HG03139 (cell line): ENCODE measurements around the gene DSE.

Experiments used
- ATAC-seq: cut with Tn5 transposase; IDR thresholded peaks from one replicate; pipeline ENCODE4 v1.9.1; 2021; ENCODE audit not compliant: unreplicated experiment

Gene DSE

GRCh38 chr6:116444575-116444974 is 73.8 kb downstream of the DSE start:
- ATAC-seq = no peak

- ATAC-seq = no peak
Measured at GRCh38 chr6:116445102-116445501, 74.4 kb downstream of the DSE start.

- ATAC-seq = no peak
Measured at GRCh38 chr6:116446399-116446798, 75.7 kb downstream of the DSE start.

GRCh38 chr6:116447052-116447451 is 76.3 kb downstream of the DSE start:
- ATAC-seq = no peak

GRCh38 chr6:116447496-116448011 is 76.8 kb downstream of the DSE start:
- no peak for ATAC-seq

GRCh38 chr6:116449565-116449964 is 78.8 kb downstream of the DSE start:
- no peak for ATAC-seq

GRCh38 chr6:116450185-116450710 is 79.5 kb downstream of the DSE start:
- ATAC-seq = no peak

GRCh38 chr6:116450769-116451740 is 80.3 kb downstream of the DSE start:
- ATAC-seq = peak; percentile 87

GRCh38 chr6:116451916-116452315 is 81.2 kb downstream of the DSE start:
- ATAC-seq = no peak

- no peak for ATAC-seq
Measured at GRCh38 chr6:116452531-116452930, 81.8 kb downstream of the DSE start.

- no peak for ATAC-seq
Measured at GRCh38 chr6:116456106-116456505, 85.4 kb downstream of the DSE start.

GRCh38 chr6:116456927-116457326 is 86.2 kb downstream of the DSE start:
- no peak for ATAC-seq

- no peak for ATAC-seq
Measured at GRCh38 chr6:116458264-116458663, 87.5 kb downstream of the DSE start.

- no peak for ATAC-seq
Measured at GRCh38 chr6:116459927-116460326, 89.2 kb downstream of the DSE start.

GRCh38 chr6:116461331-116461931 is 90.7 kb downstream of the DSE start, which contains the start of gene CALHM6:
Gene CALHM6 (plus strand): TSS chr6:116461375. CDS start chr6:116461930, 555 bp downstream.
- peak; percentile 5 for ATAC-seq

- ATAC-seq = peak; percentile 88
Measured at GRCh38 chr6:116461932-116462885, 91.5 kb downstream of the DSE start.

- ATAC-seq = no peak
Measured at GRCh38 chr6:116463301-116463700, 92.6 kb downstream of the DSE start.

GRCh38 chr6:116465246-116465645 is 94.5 kb downstream of the DSE start:
- no peak for ATAC-seq

- no peak for ATAC-seq
Measured at GRCh38 chr6:116467096-116467495, 96.3 kb downstream of the DSE start.

- no peak for ATAC-seq
Measured at GRCh38 chr6:116467514-116467913, 96.8 kb downstream of the DSE start.

GRCh38 chr6:116468293-116468692 is 97.5 kb downstream of the DSE start:
- ATAC-seq = no peak
